ENCODE measurements around the gene SLC2A14.
"Not testable (repeated sequence)": the region's sequence is repeated elsewhere in the genome, so short reads cannot be mapped to it uniquely, and the experiment has no call there.

The SLC2A14 gene

GRCh38 chr12:7869137-7869536, 3.6 kb downstream of the SLC2A14 start:
- DNase-seq, result no peak

- DNase-seq, result no peak
These were observed 4.3 kb downstream of the SLC2A14 start for GRCh38 chr12:7868391-7868790.

GRCh38 chr12:7864601-7865150, 8.0 kb downstream of the SLC2A14 start:
- no peak for DNase-seq

DNA sequence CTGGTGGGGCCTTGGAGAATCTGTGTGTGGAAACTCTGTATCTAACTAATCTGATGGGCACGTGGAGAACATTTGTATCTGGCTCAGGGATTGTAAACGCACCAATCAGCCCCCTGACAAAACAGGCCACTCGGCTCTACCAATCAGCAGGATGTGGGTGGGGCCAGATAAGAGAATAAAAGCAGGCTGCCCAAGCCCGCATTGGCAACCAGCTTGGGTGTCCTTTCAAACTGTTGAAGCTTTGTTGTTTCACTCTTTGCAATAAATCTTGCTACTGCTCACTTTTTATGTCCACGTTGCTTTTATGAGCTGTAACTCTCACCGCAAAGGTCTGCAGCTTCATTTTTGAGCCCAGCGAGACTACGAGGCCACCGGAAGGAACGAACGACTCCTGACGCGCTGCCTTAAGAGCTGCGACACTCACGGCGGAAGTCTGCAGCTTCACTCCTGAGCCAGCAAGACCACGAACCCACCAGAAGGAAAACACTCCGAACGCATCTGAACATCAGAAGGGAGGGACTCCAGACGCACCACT, 9.8 kb downstream of the SLC2A14 start:
- not testable (repeated sequence) for DNase-seq

DNA sequence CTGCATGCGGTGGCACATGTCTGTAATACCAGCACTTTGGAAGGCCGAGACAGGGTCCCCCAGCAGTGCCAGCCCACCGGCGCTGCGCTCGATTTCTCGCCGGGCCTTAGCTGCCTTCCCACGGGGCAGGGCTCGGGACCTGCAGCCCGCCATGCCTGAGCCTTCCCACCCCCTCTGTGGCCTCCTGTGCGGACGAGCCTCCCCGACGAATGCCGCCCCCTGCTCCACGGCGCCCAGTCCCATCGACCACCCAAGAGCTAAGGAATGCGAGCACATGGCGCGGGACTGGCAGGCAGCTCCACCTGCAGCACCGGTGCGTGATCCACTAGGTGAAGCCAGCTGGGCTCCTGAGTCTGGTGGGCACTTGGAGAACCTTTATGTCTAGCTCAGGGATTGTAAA, 10.4 kb downstream of the SLC2A14 start:
- not testable (repeated sequence) for DNase-seq

GRCh38 chr12:7859552-7859951, 13.2 kb downstream of the SLC2A14 start:
- no peak for DNase-seq

- DNase-seq, result no peak
These were observed 14.7 kb downstream of the SLC2A14 start for GRCh38 chr12:7857971-7858370.

DNA sequence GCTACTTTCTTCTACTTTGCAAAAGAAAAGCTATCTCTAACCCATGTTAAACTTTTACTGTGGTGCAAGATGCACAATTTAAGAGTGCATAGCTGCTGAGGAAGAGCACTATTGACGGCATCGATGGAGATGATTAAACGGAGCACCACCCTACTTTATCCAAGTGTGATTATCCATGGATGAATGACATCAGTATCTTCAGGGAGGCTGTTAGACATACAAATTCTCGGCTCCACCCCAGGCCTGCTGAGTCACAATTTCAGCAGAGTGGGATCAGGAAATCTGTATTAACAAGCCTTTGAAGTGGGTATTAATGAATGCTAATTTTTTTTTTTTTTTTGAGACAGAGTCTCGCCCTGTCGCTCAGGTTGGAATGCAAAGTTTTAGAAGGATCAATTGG, 16.2 kb downstream of the SLC2A14 start:
- no peak for DNase-seq

- DNase-seq, result no peak
These were observed 19.2 kb downstream of the SLC2A14 start for GRCh38 chr12:7853557-7853956.

GRCh38 chr12:7851622-7852081, 21.1 kb downstream of the SLC2A14 start:
- not testable (repeated sequence) for DNase-seq

- DNase-seq, result not testable (repeated sequence)
These were observed 22.6 kb downstream of the SLC2A14 start for GRCh38 chr12:7850099-7850498.

DNA sequence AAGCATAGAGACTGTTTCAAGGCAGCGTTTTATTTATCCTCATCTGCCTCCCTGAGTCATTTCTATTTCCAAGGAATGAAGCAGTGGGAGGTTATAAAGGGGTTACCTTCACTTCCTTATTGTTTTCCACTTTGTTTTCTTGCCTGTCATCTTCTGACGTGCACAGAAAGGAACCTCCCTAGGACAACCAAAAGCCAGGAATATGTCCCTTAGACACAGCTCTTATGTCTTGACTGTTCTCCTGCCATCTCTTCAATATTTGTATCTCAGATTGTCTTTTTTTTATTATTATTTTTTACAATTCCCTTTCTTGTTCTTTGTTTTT, 24.7 kb downstream of the SLC2A14 start:
- DNase-seq, result not testable (repeated sequence)

- DNase-seq, result not testable (repeated sequence)
These were observed 25.3 kb downstream of the SLC2A14 start for GRCh38 chr12:7847226-7848097.

- no peak for DNase-seq
These were observed 28.6 kb downstream of the SLC2A14 start for GRCh38 chr12:7844116-7844515.

GRCh38 chr12:7843583-7843982, 29.1 kb downstream of the SLC2A14 start:
- DNase-seq, result not testable (repeated sequence)

DNA sequence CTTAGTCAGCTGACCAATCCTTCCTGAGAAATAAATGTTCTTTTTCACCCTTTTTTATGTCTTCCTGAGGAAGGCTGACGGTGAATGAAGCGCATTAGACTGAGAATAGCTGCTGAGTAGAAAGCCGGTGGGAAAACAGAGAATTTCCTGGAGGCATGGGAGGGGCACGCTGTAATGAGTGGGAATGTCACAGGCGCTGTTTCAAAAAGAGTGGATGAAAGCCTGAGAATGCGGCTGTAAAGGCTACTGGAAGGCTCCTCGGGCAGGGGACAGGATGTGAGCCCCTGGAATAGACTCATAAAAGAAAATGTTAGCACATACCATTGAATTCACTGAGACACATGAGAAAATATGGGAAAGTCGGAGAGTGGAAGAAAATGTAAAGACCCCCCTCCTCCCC, 29.6 kb downstream of the SLC2A14 start:
- DNase-seq, result not testable (repeated sequence)

DNA sequence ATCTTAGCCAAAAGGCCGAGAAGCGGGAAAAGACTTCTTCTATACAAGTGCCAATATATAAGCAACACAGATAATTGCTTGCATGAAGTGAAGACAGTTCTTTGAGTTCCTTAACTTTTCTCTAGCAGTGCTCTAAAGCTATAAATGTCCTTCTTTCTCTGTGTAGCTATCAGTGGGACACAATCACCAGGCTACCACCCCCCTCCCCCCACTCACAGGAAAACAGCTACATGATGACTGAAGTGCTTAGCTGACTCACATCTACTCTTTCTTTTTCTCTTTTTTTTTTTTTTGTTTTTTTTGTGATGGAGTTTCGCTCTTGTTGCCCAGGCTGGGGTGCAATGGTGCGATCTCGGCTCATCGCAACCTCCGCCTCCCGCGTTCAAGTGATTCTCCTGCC, 30.3 kb downstream of the SLC2A14 start:
- DNase-seq, result not testable (repeated sequence)

DNA sequence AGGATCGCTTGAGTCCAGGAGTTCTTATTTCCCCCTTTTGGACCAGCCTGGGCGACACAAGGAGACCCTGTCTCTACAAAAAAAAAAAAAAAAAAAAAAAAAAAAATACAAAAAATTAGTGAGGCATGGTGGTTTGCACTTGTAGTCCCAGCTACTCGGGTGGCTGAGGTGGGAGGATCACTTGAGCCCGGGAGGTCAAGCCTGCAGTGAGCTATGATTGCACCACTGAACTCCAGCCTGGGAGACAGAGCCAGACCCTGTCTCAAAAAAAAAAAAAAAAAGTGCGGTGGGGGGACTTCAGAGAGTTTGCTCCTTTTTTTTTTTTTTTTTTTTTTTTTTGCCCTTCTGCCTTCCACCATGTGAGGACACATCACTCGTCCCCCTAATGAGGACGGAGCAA, 32.9 kb downstream of the SLC2A14 start:
- not testable (repeated sequence) for DNase-seq

DNA sequence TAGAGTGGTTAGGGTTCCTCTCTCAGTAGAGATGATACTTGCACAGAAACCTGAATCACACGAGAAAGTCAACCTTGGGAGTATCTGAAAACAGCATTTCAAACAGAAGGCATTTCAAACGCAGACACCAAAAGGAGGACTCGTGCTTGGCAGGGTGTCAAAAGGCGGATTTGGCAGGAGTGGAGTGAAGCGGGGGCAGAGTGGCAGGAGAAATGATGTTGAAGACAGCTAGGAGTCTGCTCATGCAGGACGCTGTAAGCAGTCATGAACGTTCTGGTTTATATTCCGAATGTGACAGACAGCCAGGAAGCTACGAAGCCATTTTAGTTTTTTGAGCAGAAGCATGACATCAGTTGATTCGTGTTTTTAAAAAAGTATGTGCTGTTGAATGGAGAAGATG, 33.5 kb downstream of the SLC2A14 start:
- DNase-seq, result not testable (repeated sequence)

- DNase-seq, result no peak
These were observed 35.3 kb downstream of the SLC2A14 start for GRCh38 chr12:7837366-7837765.

DNA sequence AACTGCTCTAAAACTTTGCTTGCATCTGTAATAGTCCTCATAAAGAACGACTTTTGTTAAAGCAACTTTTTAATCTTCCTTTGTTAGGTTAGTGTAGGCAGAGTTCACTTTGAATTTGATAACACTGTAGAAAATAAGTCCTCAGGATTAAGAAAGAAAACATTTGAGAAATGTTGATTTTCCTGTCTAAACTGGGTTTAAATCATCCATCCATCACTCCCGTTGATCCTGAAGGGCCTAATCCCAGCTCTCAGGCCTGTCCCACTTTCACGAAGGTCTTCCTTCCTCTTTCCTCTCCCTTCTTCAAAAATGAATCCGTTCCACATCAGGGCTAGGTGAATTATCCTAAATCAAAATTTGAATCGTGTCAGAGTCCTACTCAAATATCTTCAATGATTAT, 36.9 kb downstream of the SLC2A14 start:
- no peak for DNase-seq

DNA sequence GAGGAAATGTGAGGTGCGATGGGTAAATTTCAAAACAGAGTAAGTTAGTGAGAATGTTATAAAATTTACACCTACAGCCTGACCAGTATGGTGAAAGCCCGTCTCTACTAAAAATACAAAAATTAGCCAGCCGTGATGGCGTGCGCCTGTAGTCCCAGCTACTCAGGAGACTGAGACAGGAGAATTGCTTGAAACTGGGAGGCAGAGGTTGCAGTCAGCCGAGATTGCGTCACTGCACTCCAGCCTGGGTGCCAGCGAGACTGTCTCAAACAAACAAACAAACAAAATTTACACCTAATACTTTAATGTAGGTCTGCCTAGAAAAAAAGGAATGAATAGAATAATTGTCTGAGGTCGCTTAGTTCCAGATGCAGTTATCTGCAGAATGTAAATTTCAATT, 37.6 kb downstream of the SLC2A14 start:
- no peak for DNase-seq

DNA sequence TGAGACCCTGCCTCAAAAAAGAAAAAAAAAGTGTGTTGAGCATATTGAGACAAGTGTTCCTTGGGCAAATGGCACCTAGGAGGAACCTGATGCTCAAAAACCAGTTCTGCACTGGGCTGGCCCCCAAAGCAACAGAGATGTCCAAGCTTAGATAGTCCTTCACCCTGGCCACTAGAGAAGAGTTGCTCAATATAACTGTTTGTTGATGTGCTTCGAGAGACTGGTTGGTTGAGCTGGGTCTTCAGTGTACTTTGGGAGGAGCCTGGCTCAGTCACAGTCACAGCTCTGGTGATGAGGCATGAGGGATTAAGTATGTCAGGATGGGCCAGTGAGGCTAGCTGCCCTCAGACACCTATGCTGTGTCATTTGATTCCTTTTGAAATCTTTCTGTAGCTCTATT, 38.0 kb downstream of the SLC2A14 start:
- DNase-seq, result no peak

GRCh38 chr12:7833831-7834230, 38.9 kb downstream of the SLC2A14 start:
- no peak for DNase-seq

Measured in NCI-H1105 (cell line).